SK-N-SH (cell line): ENCODE data around the gene RRN3. TPM values are rescaled to one million over a fixed set of nuclear protein-coding genes. Genes with fewer than 3 reads are reported as not detected.

Experiments used
- CTCF ChIA-PET: fragments of 300-600, 350-600 bp; formaldehyde crosslinking; extraction: SDS; loops from one replicate; lab custom pipeline; 2021; lab: Yijun Ruan, JAX
- POLR2A ChIA-PET: fragments of 350-600 bp; sonication (Branson Sonifier 250); formaldehyde crosslinking; extraction: SDS; loops from one replicate; lab custom pipeline; 2020; ENCODE audit warnings: antibody characterized with exemption, inconsistent platforms; lab: Yijun Ruan, JAX
- DNase-seq: peaks from one replicate; pipeline ENCODE4 v3.0.0; 2012
- H2AFZ ChIP-seq: fragments of 200-600 bp; sonication (generic); 2 replicates; pipeline ENCODE4 v1.8.1; 2016; ENCODE audit warnings: antibody characterized with exemption, mild to moderate bottlenecking, low read depth
- H3F3A ChIP-seq: fragments of 200-600 bp; sonication (generic); replicated peaks from 2 replicates; pipeline ENCODE3; 2016; ENCODE audit warnings: antibody characterized with exemption, mild to moderate bottlenecking; ENCODE audit not compliant: insufficient read depth
- H3K27ac ChIP-seq, 2 experiments: fragments of 200-500 bp in 1 of 2; fragments of 200-600 bp in 1 of 2; sonication (Bioruptor generic) in 1 of 2; sonication (generic), shearing (Covaris generic) in 1 of 2; 2 replicates each; pipeline versions ENCODE4 v1.5.1 to v1.6.1; 2014 to 2016; ENCODE audit warnings: low read depth in 2 of 2, inconsistent platforms in 1 of 2, low read length in 1 of 2, mild to moderate bottlenecking in 1 of 2, mixed read lengths in 1 of 2
- H3K27me3 ChIP-seq: fragments of 200-600 bp; sonication (generic), shearing (Covaris generic); 2 replicates; pipeline ENCODE4 v1.6.1; 2016; ENCODE audit warnings: mixed run types; ENCODE audit not compliant: insufficient read depth
- H3K36me3 ChIP-seq, 2 experiments: fragments of 200-500 bp in 1 of 2; fragments of 200-600 bp in 1 of 2; sonication (Bioruptor generic) in 1 of 2; sonication (generic) in 1 of 2; replicated peaks in 1 of 2; 2 replicates each; pipeline versions ENCODE3 to v1.5.1; 2014 to 2016; ENCODE audit warnings: low read length in 1 of 2, mild to moderate bottlenecking in 1 of 2; ENCODE audit not compliant: insufficient read depth in 2 of 2, control insufficient read depth in 1 of 2
- H3K4me1 ChIP-seq, 2 experiments: fragments of 200-500 bp in 1 of 2; fragments of 200-600 bp in 1 of 2; sonication (Bioruptor generic) in 1 of 2; sonication (generic), shearing (Covaris generic) in 1 of 2; 2 replicates each; pipeline versions ENCODE4 v1.5.1 to v1.6.1; 2014 to 2016; ENCODE audit warnings: low read depth in 1 of 2, low read length in 1 of 2, mixed run types in 1 of 2; ENCODE audit not compliant: insufficient read depth in 2 of 2, control insufficient read depth in 1 of 2
- H3K4me2 ChIP-seq: fragments of 200-600 bp; sonication (generic), shearing (Covaris generic); 2 replicates; pipeline ENCODE4 v1.6.1; 2017; ENCODE audit warnings: mixed run types
- H3K4me3 ChIP-seq, 2 experiments: fragments of 200-500 bp in 1 of 2; fragments of 200-600 bp in 1 of 2; sonication (Bioruptor generic) in 1 of 2; sonication (generic), shearing (Covaris generic) in 1 of 2; 2 replicates each; pipeline versions ENCODE4 v1.5.1 to v1.8.1; 2014 to 2016; ENCODE audit warnings: low read depth in 2 of 2, inconsistent platforms in 1 of 2, low read length in 1 of 2, mild to moderate bottlenecking in 1 of 2, mixed read lengths in 1 of 2, moderate library complexity in 1 of 2
- H3K79me2 ChIP-seq: fragments of 200-600 bp; sonication (generic); 2 replicates; pipeline ENCODE4 v1.8.1; 2017; ENCODE audit warnings: mild to moderate bottlenecking; ENCODE audit not compliant: insufficient read depth
- H3K9ac ChIP-seq: fragments of 200-600 bp; sonication (generic); 2 replicates; pipeline ENCODE4 v1.6.1; 2017; ENCODE audit warnings: mixed run types
- H3K9me2 ChIP-seq: fragments of 200-600 bp; sonication (generic); 2 replicates; pipeline ENCODE4 v1.6.1; 2017; ENCODE audit warnings: mixed run types
- H3K9me3 ChIP-seq: fragments of 200-600 bp; sonication (generic); 2 replicates; pipeline ENCODE4 v1.6.1; 2017; ENCODE audit warnings: mixed run types, mild to moderate bottlenecking, moderate library complexity
- H4K20me1 ChIP-seq: fragments of 200-600 bp; sonication (generic); 2 replicates; pipeline ENCODE4 v1.6.1; 2017; ENCODE audit warnings: mild to moderate bottlenecking, mixed run types; ENCODE audit not compliant: insufficient read depth
- FOXJ3 ChIP-seq: sonication (generic); formaldehyde crosslinking; IDR thresholded peaks from 2 replicates; pipeline ENCODE4 v1.5.1; 2020; ENCODE audit warnings: mild to moderate bottlenecking, missing genetic modification reagents
- FOXM1 ChIP-seq: IDR thresholded peaks from 2 replicates; pipeline ENCODE4 v1.4.0; 2012; ENCODE audit warnings: low read depth, mild to moderate bottlenecking
- NRF1 ChIP-seq: IDR thresholded peaks from 2 replicates; pipeline ENCODE4 v1.6.1; 2012; ENCODE audit warnings: low read depth, mild to moderate bottlenecking, low read length
- REST ChIP-seq: IDR thresholded peaks from 2 replicates; pipeline ENCODE4 v1.6.1; 2012; ENCODE audit warnings: mild to moderate bottlenecking, low read depth, low read length, moderate library complexity
- RXRA ChIP-seq: IDR thresholded peaks from 2 replicates; pipeline ENCODE4 v1.4.0; 2012; ENCODE audit warnings: low read depth, mild to moderate bottlenecking, borderline replicate concordance
- SMC3 ChIP-seq: IDR thresholded peaks from 2 replicates; pipeline ENCODE4 v1.6.1; 2012; ENCODE audit warnings: low read depth, low read length, improper control_type of control experiment
- YY1 ChIP-seq: IDR thresholded peaks from 2 replicates; pipeline ENCODE4 v1.4.0; 2012; ENCODE audit warnings: low read depth, mild to moderate bottlenecking
- WGBS: methylation state at CpG from one replicate; pipeline ENCODE4 v1.1.6; 2017; ENCODE audit warnings: low lambda C conversion rate; 5-methylcytosine and 5-hydroxymethylcytosine counted together
- polyA plus RNA-seq, 3 experiments: library from polyadenylated mRNA; depleted of rRNA; stranded (reverse); fragments of >200 nt; gene quantifications; 2 replicates each; pipeline ENCODE4 v1.2.3, GENCODE V29; 2012
- TF ChIP-seq, protein P1 (sequence below): fragments of 200-600 bp; sonication (generic); IDR thresholded peaks from 2 replicates; pipeline ENCODE4 v1.6.1; 2017; ENCODE audit warnings: antibody characterized with exemption, mild to moderate bottlenecking, moderate library complexity
- TF ChIP-seq, protein P2 (sequence below): fragments of 150-350 bp; IDR thresholded peaks from 2 replicates; pipeline ENCODE4 v1.6.1; 2016; ENCODE audit warnings: mild to moderate bottlenecking, low read depth, low read length

Gene RRN3
- polyA plus RNA-seq, 1 of the 3 experiments (the other 2 are of a cell fraction) = 21.3 TPM

DNA sequence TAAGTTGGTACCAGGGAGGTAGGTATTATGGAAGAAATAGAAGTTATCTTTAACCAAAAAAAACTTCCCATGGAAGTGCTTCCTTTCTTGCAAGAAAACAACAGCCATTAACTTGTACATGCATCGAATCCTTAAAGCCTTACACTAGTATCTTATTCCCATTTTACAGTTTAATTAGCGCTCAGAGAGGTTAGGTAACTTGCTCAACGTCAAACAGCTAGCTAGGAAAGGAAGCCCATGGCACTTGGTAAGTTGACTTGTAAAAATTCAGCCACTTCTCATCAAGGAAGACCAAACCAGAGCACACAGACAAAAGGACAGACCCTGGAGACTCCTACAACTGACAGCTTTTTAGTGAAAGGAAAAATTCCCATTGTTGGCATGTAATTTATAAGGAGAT lies 34.7 kb downstream of the RRN3 start:
- ChIA-PET CTCF (interaction anchor here (2.0 kb wide), 1 partner anchor 14 kb away, joined by 5 read pairs; no protein-coding TSS in a partner anchor), POLR2A (no interaction called here)
- Histone ChIP-seq H3K4me1 (peaks cover 0 to 8% of the 10 kb centered on the region in 2 experiments; a peak in 1 of 4 replicates), H3K4me2 (no peak overlapping the region), H3K36me3 (peaks cover 44 to 53% of the 10 kb centered on the region in 2 experiments), H3K9me3 (no peaks in the 10 kb centered on the region), H4K20me1 (no peaks in the 10 kb centered on the region), H3K4me3 (no peak overlapping the region), H3K79me2 (peaks cover 14% of the 10 kb centered on the region), H3K27me3 (no peaks in the 10 kb centered on the region), H3F3A (peaks cover 23% of the 10 kb centered on the region), H3K9me2 (no peaks in the 10 kb centered on the region), H2AFZ (no peak overlapping the region), H3K9ac (no peak overlapping the region), H3K27ac (no peak overlapping the region)
- 78% methylated on average over 3 of the region's 3 CpGs for WGBS
- DNase-seq = no peak
- TF ChIP-seq, protein P1, sequence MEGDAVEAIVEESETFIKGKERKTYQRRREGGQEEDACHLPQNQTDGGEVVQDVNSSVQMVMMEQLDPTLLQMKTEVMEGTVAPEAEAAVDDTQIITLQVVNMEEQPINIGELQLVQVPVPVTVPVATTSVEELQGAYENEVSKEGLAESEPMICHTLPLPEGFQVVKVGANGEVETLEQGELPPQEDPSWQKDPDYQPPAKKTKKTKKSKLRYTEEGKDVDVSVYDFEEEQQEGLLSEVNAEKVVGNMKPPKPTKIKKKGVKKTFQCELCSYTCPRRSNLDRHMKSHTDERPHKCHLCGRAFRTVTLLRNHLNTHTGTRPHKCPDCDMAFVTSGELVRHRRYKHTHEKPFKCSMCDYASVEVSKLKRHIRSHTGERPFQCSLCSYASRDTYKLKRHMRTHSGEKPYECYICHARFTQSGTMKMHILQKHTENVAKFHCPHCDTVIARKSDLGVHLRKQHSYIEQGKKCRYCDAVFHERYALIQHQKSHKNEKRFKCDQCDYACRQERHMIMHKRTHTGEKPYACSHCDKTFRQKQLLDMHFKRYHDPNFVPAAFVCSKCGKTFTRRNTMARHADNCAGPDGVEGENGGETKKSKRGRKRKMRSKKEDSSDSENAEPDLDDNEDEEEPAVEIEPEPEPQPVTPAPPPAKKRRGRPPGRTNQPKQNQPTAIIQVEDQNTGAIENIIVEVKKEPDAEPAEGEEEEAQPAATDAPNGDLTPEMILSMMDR = no peak
- TF ChIP-seq REST (no peak), YY1 (no peak), RXRA (no peak), FOXM1 (no peak), SMC3 (no peak), FOXJ3 (CRISPR knock-in tag) (no peak), NRF1 (no peak)
- TF ChIP-seq, protein P2, sequence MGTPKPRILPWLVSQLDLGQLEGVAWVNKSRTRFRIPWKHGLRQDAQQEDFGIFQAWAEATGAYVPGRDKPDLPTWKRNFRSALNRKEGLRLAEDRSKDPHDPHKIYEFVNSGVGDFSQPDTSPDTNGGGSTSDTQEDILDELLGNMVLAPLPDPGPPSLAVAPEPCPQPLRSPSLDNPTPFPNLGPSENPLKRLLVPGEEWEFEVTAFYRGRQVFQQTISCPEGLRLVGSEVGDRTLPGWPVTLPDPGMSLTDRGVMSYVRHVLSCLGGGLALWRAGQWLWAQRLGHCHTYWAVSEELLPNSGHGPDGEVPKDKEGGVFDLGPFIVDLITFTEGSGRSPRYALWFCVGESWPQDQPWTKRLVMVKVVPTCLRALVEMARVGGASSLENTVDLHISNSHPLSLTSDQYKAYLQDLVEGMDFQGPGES = no peak
